Measurements from ENCODE around the gene IRS2. TPM values are rescaled to one million over a fixed set of nuclear protein-coding genes. Genes with fewer than 3 reads are reported as not detected.

Gene IRS2
- total RNA-seq, 2 experiments from 2014 or later: 0.63 to 2.7 TPM

DNA sequence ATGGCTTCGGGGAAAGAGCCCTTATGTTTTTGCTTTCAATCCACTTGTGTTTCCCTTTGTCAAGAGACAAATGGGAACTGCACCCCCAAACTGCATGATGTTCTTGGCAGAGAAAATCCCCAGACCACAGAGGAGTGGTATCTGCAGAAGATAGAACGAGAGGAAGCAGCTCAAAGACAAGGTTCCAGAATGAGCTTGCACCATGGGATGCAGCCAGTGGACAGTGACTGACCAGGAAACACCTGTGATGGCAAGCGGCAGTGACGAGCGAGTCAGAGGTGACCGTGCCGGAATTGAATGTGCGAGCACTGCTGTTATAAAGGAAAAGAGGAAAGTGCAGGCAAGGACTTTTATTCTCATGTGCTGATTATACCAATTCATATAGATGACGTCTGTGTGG, 46.3 kb downstream of the IRS2 start:
- Histone ChIP-seq H3K79me2 (ENCODE audit: insufficient read depth, low read depth, low read length) (no peaks in the 10 kb centered on the region), H3K4me2 (ENCODE audit: low read length) (no peak overlapping the region), H3K4me1 (ENCODE audit: insufficient read depth, low read length, poor library complexity, severe bottlenecking) (no peaks in the 10 kb centered on the region), H3K9me2 (ENCODE audit: insufficient read depth, low read length) (no peaks in the 10 kb centered on the region), H4K20me1 (ENCODE audit: insufficient read depth, low read length) (no peaks in the 10 kb centered on the region), H2AFZ (ENCODE audit: low read length) (no peak overlapping the region), H3K4me3 (ENCODE audit: low read depth, low read length, poor library complexity, severe bottlenecking) (no peak overlapping the region), H3K27ac (ENCODE audit: low read depth, low read length, poor library complexity, severe bottlenecking) (no peak overlapping the region), H3K36me3 (ENCODE audit: insufficient read depth, low read length) (no peaks in the 10 kb centered on the region), H3K9me3 (ENCODE audit: low read length) (no peaks in the 10 kb centered on the region)
- TF ChIP-seq, protein P1, sequence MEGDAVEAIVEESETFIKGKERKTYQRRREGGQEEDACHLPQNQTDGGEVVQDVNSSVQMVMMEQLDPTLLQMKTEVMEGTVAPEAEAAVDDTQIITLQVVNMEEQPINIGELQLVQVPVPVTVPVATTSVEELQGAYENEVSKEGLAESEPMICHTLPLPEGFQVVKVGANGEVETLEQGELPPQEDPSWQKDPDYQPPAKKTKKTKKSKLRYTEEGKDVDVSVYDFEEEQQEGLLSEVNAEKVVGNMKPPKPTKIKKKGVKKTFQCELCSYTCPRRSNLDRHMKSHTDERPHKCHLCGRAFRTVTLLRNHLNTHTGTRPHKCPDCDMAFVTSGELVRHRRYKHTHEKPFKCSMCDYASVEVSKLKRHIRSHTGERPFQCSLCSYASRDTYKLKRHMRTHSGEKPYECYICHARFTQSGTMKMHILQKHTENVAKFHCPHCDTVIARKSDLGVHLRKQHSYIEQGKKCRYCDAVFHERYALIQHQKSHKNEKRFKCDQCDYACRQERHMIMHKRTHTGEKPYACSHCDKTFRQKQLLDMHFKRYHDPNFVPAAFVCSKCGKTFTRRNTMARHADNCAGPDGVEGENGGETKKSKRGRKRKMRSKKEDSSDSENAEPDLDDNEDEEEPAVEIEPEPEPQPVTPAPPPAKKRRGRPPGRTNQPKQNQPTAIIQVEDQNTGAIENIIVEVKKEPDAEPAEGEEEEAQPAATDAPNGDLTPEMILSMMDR (conservative IDR thresholded peaks at IDR 0.05; ENCODE audit: low read length): no peak
- TF ChIP-seq EZH2phosphoT487 (IDR thresholded peaks at IDR 0.05; ENCODE audit: borderline replicate concordance, low read depth, low read length): no peak
- intact Hi-C loops (cut with micrococcal nuclease; ENCODE audit: unreplicated experiment): no loop called here
- ChIA-PET CTCF (ENCODE audit: unreplicated experiment) (no interaction called here), POLR2A (no interaction called here)
- BruUV-seq (replicated peaks): no TSS peak
- no peak for DNase-seq (ENCODE audit: low spot score)

DNA sequence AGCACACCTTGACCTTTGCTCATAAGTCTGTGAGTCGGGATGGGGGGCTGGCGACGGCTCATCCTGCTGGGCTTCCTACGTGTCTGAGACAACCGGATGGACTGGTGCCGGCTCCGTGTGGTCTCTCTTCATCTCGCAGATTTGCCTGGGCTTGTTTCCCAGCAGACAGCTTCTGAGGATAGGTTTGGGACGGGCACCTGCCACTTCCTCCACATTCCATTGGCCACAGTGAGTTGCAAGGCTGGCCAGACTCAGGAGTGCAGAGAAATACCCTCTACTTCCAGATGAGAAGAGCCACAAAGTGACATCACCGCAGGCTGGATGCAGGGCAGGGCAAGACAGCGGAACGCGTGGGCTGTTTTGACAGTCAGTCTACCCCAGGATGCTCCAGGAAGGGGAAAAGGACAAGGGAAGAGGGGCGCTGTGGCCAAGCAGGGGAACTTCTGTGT, 48.1 kb downstream of the IRS2 start:
- no TSS peak for BruUV-seq (replicated peaks)
- CTCF ChIA-PET (ENCODE audit: unreplicated experiment): no interaction called here
- intact Hi-C loops (cut with micrococcal nuclease; ENCODE audit: unreplicated experiment): no loop called here
- no peaks in the 10 kb centered on the region for H3K4me1 ChIP-seq (ENCODE audit: insufficient read depth, low read length, poor library complexity, severe bottlenecking)
- POLR2A ChIA-PET: no interaction called here
- H3K9me2 ChIP-seq (ENCODE audit: insufficient read depth, low read length): no peaks in the 10 kb centered on the region
- no peak overlapping the region for H3K4me2 ChIP-seq (ENCODE audit: low read length)
- no peak for DNase-seq (ENCODE audit: low spot score)
- no peaks in the 10 kb centered on the region for H3K9me3 ChIP-seq (ENCODE audit: low read length)
- H3K27ac ChIP-seq (ENCODE audit: low read depth, low read length, poor library complexity, severe bottlenecking): no peak overlapping the region
- H3K36me3 ChIP-seq (ENCODE audit: insufficient read depth, low read length): no peaks in the 10 kb centered on the region
- H3K79me2 ChIP-seq (ENCODE audit: insufficient read depth, low read depth, low read length): no peaks in the 10 kb centered on the region
- H4K20me1 ChIP-seq (ENCODE audit: insufficient read depth, low read length): no peaks in the 10 kb centered on the region
- no peak overlapping the region for H3K4me3 ChIP-seq (ENCODE audit: low read depth, low read length, poor library complexity, severe bottlenecking)
- TF ChIP-seq, protein P1 (conservative IDR thresholded peaks at IDR 0.05; ENCODE audit: low read length): no peak
- no peak for TF ChIP-seq EZH2phosphoT487 (IDR thresholded peaks at IDR 0.05; ENCODE audit: borderline replicate concordance, low read depth, low read length)
- H2AFZ ChIP-seq (ENCODE audit: low read length): no peak overlapping the region

DNA sequence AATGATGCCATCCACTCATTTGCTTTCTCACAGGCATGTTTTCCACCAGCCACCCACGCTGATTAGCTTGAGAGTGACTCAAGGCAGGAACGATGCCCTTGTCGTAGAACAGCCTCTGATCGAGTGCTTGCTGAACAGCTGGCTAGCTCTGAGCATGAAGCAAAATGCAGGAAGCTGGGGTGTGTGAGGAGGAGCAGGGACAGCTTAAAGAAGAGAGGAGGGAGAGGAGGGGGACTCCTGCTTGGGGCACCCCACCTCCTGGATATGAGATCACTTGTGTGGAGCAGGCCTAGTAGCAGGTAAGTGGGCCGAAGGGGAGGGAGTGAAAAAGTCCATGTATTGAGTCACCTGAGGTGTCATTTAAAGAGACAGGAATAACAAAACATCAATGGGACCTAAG, 48.8 kb downstream of the IRS2 start:
- intact Hi-C loops (cut with micrococcal nuclease; ENCODE audit: unreplicated experiment): no loop called here
- BruUV-seq (replicated peaks): no TSS peak
- no peak overlapping the region for H2AFZ ChIP-seq (ENCODE audit: low read length)
- H3K36me3 ChIP-seq (ENCODE audit: insufficient read depth, low read length): no peaks in the 10 kb centered on the region
- no peak overlapping the region for H3K27ac ChIP-seq (ENCODE audit: low read depth, low read length, poor library complexity, severe bottlenecking)
- H4K20me1 ChIP-seq (ENCODE audit: insufficient read depth, low read length): no peaks in the 10 kb centered on the region
- H3K4me2 ChIP-seq (ENCODE audit: low read length): no peak overlapping the region
- no peak for DNase-seq (ENCODE audit: low spot score)
- no peaks in the 10 kb centered on the region for H3K9me3 ChIP-seq (ENCODE audit: low read length)
- no peaks in the 10 kb centered on the region for H3K79me2 ChIP-seq (ENCODE audit: insufficient read depth, low read depth, low read length)
- no peaks in the 10 kb centered on the region for H3K9me2 ChIP-seq (ENCODE audit: insufficient read depth, low read length)
- TF ChIP-seq, protein P1 (conservative IDR thresholded peaks at IDR 0.05; ENCODE audit: low read length): no peak
- TF ChIP-seq EZH2phosphoT487 (IDR thresholded peaks at IDR 0.05; ENCODE audit: borderline replicate concordance, low read depth, low read length): no peak
- ChIA-PET POLR2A (no interaction called here), CTCF (ENCODE audit: unreplicated experiment) (no interaction called here)
- H3K4me1 ChIP-seq (ENCODE audit: insufficient read depth, low read length, poor library complexity, severe bottlenecking): no peaks in the 10 kb centered on the region
- no peak overlapping the region for H3K4me3 ChIP-seq (ENCODE audit: low read depth, low read length, poor library complexity, severe bottlenecking)

All from OCI-LY7 (cell line).